ENCODE measurements around the gene SLC34A3. TPM values are rescaled to one million over a fixed set of nuclear protein-coding genes. Genes with fewer than 3 reads are reported as not detected.

Gene SLC34A3
- total RNA-seq, 1 donor from 2014 or later = not detected

DNA sequence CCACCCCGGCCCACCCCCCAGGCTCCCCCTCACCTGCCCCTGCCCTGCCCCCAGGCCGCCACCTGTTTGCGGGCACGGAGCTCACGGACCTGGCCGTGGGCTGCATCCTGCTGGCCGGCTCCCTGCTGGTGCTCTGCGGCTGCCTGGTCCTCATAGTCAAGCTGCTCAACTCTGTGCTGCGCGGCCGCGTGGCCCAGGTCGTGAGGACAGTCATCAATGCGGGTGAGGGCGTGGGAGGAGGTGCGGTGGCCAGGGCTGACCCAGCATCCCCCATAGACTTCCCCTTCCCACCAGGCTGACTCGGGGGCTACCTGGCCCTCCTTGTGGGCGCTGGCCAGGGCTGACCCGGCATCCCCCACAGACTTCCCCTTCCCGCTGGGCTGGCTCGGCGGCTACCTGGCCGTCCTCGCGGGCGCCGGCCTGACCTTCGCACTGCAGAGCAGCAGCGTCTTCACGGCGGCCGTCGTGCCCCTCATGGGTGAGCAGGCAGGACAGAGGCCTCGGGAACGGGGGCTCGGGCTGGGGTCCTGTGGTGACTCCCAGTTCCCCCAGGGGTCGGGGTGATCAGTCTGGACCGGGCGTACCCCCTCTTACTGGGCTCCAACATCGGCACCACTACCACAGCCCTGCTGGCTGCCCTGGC, 3.5 kb downstream of the SLC34A3 start:
- TF ChIP-seq, protein P1, sequence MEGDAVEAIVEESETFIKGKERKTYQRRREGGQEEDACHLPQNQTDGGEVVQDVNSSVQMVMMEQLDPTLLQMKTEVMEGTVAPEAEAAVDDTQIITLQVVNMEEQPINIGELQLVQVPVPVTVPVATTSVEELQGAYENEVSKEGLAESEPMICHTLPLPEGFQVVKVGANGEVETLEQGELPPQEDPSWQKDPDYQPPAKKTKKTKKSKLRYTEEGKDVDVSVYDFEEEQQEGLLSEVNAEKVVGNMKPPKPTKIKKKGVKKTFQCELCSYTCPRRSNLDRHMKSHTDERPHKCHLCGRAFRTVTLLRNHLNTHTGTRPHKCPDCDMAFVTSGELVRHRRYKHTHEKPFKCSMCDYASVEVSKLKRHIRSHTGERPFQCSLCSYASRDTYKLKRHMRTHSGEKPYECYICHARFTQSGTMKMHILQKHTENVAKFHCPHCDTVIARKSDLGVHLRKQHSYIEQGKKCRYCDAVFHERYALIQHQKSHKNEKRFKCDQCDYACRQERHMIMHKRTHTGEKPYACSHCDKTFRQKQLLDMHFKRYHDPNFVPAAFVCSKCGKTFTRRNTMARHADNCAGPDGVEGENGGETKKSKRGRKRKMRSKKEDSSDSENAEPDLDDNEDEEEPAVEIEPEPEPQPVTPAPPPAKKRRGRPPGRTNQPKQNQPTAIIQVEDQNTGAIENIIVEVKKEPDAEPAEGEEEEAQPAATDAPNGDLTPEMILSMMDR (conservative IDR thresholded peaks at IDR 0.05) = no peak
- no peaks in the 10 kb centered on the region for H3K36me3 Mint-ChIP-seq (ENCODE audit: low read depth)
- no peak overlapping the region for H3K27ac Mint-ChIP-seq (ENCODE audit: unreplicated experiment)
- H3K27me3 Mint-ChIP-seq (ENCODE audit: low read depth) = no peaks in the 10 kb centered on the region
- H3K9me3 Mint-ChIP-seq = no peaks in the 10 kb centered on the region
- peaks cover 5% of the 10 kb centered on the region for H3K4me1 Mint-ChIP-seq
- no peak overlapping the region for H3K4me3 Mint-ChIP-seq
- no peak for DNase-seq (ENCODE audit: low read depth, low spot score)

DNA sequence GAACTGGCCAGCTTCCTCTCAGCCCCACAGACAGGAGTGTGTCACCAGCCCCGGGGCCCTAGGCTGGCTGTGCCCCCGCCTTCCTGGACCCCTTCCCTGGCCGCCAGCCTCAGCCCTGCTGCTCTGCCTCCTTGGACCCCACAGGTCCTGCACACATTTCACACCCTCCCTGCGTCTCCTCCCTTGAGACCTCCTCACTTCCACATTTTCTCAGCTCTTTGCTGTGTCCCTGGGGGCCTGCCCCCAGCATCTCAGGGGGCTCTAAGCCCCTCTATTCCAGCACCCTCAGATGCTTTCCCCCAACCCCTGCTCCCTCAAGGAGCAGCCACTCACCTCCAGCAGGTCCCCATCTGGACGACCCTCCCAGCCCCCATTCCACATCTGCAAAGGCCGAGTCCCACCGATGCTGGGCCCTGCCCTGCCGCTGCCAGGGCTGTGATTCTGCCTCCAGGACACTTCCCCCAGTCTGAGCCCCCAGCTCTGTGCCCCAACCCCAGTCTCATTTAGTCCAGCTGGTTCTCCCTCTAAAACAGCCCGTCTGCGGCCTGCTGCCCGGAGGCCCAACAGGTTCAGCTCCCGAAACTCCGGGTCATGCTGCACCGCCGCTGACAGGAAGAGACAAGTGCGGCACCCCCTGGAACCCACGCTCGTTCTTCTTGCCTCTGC, 4.2 kb downstream of the SLC34A3 start:
- DNase-seq (ENCODE audit: low read depth, low spot score) = no peak
- Mint-ChIP-seq H3K9me3 (no peaks in the 10 kb centered on the region), H3K27me3 (ENCODE audit: low read depth) (no peaks in the 10 kb centered on the region), H3K4me1 (peaks cover 6% of the 10 kb centered on the region), H3K36me3 (ENCODE audit: low read depth) (no peaks in the 10 kb centered on the region), H3K4me3 (peak overlapping the region; percentile 69), H3K27ac (ENCODE audit: unreplicated experiment) (no peak overlapping the region)
- TF ChIP-seq, protein P1 (conservative IDR thresholded peaks at IDR 0.05) = no peak

DNA sequence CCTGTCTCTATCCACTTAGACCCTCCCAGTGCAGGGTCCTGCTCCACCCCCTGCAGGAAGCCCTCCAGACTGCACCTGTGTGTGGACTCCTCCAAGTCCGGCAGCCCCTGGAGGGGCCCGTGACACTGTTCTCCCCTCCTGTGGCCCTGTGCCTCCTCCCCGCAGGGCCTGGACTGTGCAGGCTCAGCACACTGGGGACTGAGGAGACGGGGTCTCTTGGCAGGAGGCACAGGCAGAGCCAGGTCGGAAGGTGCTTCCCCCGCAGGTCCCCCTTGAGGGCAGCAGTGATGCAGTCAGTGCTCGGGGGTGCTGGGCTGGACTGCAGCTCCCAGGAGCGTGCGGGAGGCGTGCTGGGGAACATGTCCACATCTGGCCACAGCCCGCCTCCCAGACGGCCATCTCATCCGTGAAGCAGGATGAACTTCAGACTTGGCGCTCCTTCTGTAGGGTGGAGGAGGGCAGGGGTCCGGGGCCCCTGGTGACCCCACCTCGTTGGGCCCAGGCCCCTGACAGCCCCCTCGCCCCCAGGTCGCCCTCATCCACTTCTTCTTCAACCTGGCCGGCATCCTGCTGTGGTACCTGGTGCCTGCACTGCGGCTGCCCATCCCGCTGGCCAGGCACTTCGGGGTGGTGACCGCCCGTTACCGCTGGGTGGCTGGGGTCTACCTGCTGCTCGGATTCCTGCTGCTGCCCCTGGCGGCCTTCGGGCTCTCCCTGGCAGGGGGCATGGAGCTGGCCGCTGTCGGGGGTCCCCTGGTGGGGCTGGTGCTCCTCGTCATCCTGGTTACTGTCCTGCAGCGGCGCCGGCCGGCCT, 4.9 kb downstream of the SLC34A3 start:
- Mint-ChIP-seq H3K27me3 (ENCODE audit: low read depth) (no peaks in the 10 kb centered on the region), H3K4me3 (peak overlapping the region; percentile 69), H3K4me1 (peaks cover 6% of the 10 kb centered on the region)

DNA sequence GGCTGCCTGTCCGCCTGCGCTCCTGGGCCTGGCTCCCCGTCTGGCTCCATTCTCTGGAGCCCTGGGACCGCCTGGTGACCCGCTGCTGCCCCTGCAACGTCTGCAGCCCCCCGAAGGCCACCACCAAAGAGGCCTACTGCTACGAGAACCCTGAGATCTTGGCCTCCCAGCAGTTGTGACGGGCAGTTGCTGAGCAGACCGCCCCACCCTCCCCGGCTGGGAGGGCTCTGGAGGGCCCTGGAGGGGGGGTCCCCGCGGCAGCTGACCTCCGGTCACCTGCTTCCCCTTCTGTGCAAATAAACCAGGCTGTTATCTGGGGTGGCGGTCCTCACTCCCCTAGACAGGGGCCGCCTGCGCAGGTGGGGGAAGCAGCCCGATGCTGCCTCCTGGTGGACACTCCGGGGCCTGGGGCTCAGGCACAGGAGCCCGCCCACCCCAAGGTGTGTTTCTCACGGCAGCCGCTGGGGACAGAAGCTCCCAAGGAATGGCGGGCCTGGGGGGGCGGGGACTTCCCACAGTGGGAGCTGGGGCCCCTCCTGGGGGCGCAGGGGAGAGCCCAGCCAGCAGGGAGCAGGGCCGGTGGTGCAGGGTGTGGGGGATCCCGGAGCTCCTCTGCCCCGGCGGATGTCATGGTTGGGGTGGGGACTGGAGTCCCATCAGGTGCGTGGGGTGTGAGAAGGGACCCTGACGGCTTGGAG, 5.7 kb downstream of the SLC34A3 start:
- peaks cover 11% of the 10 kb centered on the region for H3K4me1 Mint-ChIP-seq
- H3K9me3 Mint-ChIP-seq = no peaks in the 10 kb centered on the region
- no peak overlapping the region for H3K27ac Mint-ChIP-seq (ENCODE audit: unreplicated experiment)
- H3K36me3 Mint-ChIP-seq (ENCODE audit: low read depth) = peaks cover 4% of the 10 kb centered on the region
- peaks cover 4% of the 10 kb centered on the region for H3K27me3 Mint-ChIP-seq (ENCODE audit: low read depth)
- TF ChIP-seq, protein P1 (conservative IDR thresholded peaks at IDR 0.05) = peak; percentile 99
- H3K4me3 Mint-ChIP-seq = no peak overlapping the region
- DNase-seq (ENCODE audit: low read depth, low spot score) = peak; percentile 91

More for the DNA sequence above, 4.9 kb downstream of the SLC34A3 start:
- Mint-ChIP-seq H3K9me3 (no peaks in the 10 kb centered on the region), H3K36me3 (ENCODE audit: low read depth) (no peaks in the 10 kb centered on the region), H3K27ac (ENCODE audit: unreplicated experiment) (no peak overlapping the region)
- TF ChIP-seq, protein P1 (conservative IDR thresholded peaks at IDR 0.05) = no peak
- DNase-seq (ENCODE audit: low read depth, low spot score) = no peak

DNA sequence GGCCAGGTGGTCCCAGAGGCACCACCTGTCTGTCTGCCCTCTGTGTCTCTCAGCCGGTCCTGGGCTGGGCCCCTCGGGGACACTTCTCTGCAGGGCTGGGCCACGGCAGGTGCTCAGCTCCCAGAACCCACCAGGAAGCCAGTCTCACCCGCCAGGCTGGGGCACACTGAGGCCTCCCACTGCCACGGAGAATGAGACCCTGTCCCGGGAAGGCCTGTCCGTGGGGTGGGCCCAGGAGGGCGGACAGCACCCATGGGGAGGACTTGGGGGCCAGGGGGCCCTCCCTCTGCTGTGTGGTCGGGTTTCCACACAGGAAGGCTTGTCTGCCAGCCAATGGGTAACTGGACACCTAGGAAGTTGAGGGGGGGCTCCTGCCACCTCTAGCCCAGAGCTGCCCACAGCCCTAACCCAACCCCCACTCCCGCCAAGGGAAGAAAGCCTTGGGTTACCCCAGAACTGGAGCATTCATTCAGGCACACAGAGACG, 6.3 kb downstream of the SLC34A3 start:
- DNase-seq (ENCODE audit: low read depth, low spot score) = no peak
- H3K4me1 Mint-ChIP-seq = peaks cover 11% of the 10 kb centered on the region
- TF ChIP-seq, protein P1 (conservative IDR thresholded peaks at IDR 0.05) = no peak
- H3K27me3 Mint-ChIP-seq (ENCODE audit: low read depth) = peaks cover 4% of the 10 kb centered on the region
- peaks cover 4% of the 10 kb centered on the region for H3K36me3 Mint-ChIP-seq (ENCODE audit: low read depth)
- no peak overlapping the region for H3K4me3 Mint-ChIP-seq
- H3K27ac Mint-ChIP-seq (ENCODE audit: unreplicated experiment) = no peak overlapping the region
- H3K9me3 Mint-ChIP-seq = no peaks in the 10 kb centered on the region

Data from neural crest cell (in vitro differentiated cells).